NCI-H510A treated with DMSO at 0.1 percent for 48 hours (cell line): ENCODE results near the gene CNPPD1.

Source experiments
- DNase-seq: peaks from one replicate; lab custom pipeline; 2025; lab: John Stamatoyannopoulos, UW

CNPPD1 gene

GRCh38 chr2:219122202-219122980, 54.3 kb downstream of the CNPPD1 start:
- no peak for DNase-seq
